Activated naive CD8-positive, alpha-beta T cell treated with anti-CD3 and anti-CD28 coated beads, Interleukin-2, amount 50 U/mL, for 16 hours (primary cell): ENCODE measurements around the gene SPOP.
"Not testable (repeated sequence)": the region's sequence is repeated elsewhere in the genome, so short reads cannot be mapped to it uniquely, and the experiment has no call there.

Source experiments
- DNase-seq: peaks from one replicate; pipeline ENCODE4 v3.0.0-alpha.2; 2020; ENCODE audit warnings: low read depth, low spot score

The SPOP gene

GRCh38 chr17:49550764-49551163, 127.1 kb downstream of the SPOP start:
- not testable (repeated sequence) for DNase-seq

GRCh38 chr17:49549691-49550678, 127.9 kb downstream of the SPOP start:
- DNase-seq = no peak

- no peak for DNase-seq
Observed at GRCh38 chr17:49549311-49549605, 128.6 kb downstream of the SPOP start.
